Gastrocnemius medialis (tissue), 4 donors: Measurements from ENCODE around the gene PTGIS.

ENCODE experiments used
- CTCF ChIP-seq, 5 experiments: fragments of 450-650 bp in 3 of 5; fragments of 200-600 bp in 2 of 5; sonication (generic) in 2 of 5; IDR thresholded peaks in 4 of 5; conservative IDR thresholded peaks in 1 of 5; 1 replicate in 4 of 5; 2 replicates in 1 of 5; pipeline ENCODE4 v1.5.1; 2016 to 2019; ENCODE audit warnings: antibody characterized with exemption in 5 of 5, mild to moderate bottlenecking in 3 of 5, moderate library complexity in 3 of 5
- POLR2A ChIP-seq, 2 donors: fragments of 450-650 bp; IDR thresholded peaks; one replicate each; pipeline ENCODE4 v1.6.1; 2017; ENCODE audit warnings: antibody characterized with exemption in 2 of 2, mild to moderate bottlenecking in 2 of 2, moderate library complexity in 2 of 2

GRCh38 chr20:49543858-49544437, 24.0 kb downstream of the PTGIS start:
- no peak for TF ChIP-seq CTCF (IDR thresholded peaks at IDR 0.05 in 4 of 5, conservative IDR thresholded peaks at IDR 0.05 in 1 of 5)
- no peak for TF ChIP-seq POLR2A (IDR thresholded peaks at IDR 0.05)
